NCI-H2107 (cell line): ENCODE measurements around the gene CKB.

Experiments used
- DNase-seq: peaks from one replicate; lab custom pipeline; 2025; lab: John Stamatoyannopoulos, UW

The CKB gene

GRCh38 chr14:103522649-103523574, at the start of gene CKB:
Gene CKB, minus strand, starts transcription at chr14:103522830. Its CDS starts 337 bp downstream, at chr14:103522493.
- DNase-seq, result peak; percentile 72

- DNase-seq, result no peak
Measured at GRCh38 chr14:103569408-103569807, 46.8 kb upstream of the CKB start.

GRCh38 chr14:103568952-103569351, 46.3 kb upstream of the CKB start:
- no peak for DNase-seq

- no peak for DNase-seq
Measured at GRCh38 chr14:103563844-103564505, 41.3 kb upstream of the CKB start.

GRCh38 chr14:103563226-103563620, 40.6 kb upstream of the CKB start:
- DNase-seq, result no peak

- DNase-seq, result peak; percentile 67
Measured at GRCh38 chr14:103562429-103563225, 40.0 kb upstream of the CKB start, which contains the start of the genes BAG5 and COA8. Gene BAG5, minus strand, starts transcription at chr14:103562657. Its CDS starts 1,493 bp downstream, at chr14:103561164. Gene COA8, plus strand, starts transcription at chr14:103562960. Its CDS starts 42 bp downstream, at chr14:103563002.

- no peak for DNase-seq
Measured at GRCh38 chr14:103562179-103562428, 39.5 kb upstream of the CKB start.

- peak; percentile 31 for DNase-seq
Measured at GRCh38 chr14:103561381-103562178, 39.0 kb upstream of the CKB start.

GRCh38 chr14:103560691-103561090, 38.1 kb upstream of the CKB start:
- DNase-seq, result no peak

GRCh38 chr14:103559766-103560165, 37.1 kb upstream of the CKB start:
- no peak for DNase-seq

- DNase-seq, result peak; percentile 89
Measured at GRCh38 chr14:103558071-103558882, 35.6 kb upstream of the CKB start.

- no peak for DNase-seq
Measured at GRCh38 chr14:103556946-103557758, 34.5 kb upstream of the CKB start.

GRCh38 chr14:103555559-103556337, 33.1 kb upstream of the CKB start:
- DNase-seq, result no peak

GRCh38 chr14:103552846-103553210, 30.2 kb upstream of the CKB start:
- DNase-seq, result no peak

GRCh38 chr14:103552011-103552845, 29.6 kb upstream of the CKB start:
- DNase-seq, result no peak

- DNase-seq, result no peak
Measured at GRCh38 chr14:103551338-103551762, 28.7 kb upstream of the CKB start.

GRCh38 chr14:103550451-103551337, 28.1 kb upstream of the CKB start:
- DNase-seq, result peak; percentile 90
